ENCODE data around the gene MYMX. TPM values are rescaled to one million over a fixed set of nuclear protein-coding genes. Genes with fewer than 3 reads are reported as not detected.

Gene MYMX
- total RNA-seq, 1 donor from 2014 or later, result 11.2 TPM

DNA sequence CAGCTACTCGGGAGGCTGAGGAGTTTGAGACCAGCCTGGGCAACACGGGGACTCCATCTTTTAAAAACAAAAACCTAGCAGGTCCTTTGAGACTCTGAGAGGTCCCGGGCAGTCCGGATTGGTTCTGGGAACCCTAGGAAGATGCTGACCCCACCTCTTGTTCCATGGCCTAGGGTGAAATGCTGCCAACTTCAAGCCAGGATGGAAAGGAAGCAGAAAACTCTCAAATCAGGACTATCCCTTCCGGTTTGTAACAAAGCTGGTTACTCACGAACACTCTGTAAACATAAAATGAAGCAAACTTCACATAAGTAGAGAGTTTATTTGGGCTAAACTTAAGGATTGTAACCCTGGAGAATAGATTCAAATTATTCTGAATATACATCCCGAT lies 30.1 kb upstream of the MYMX start:
- H3K4me3 Mint-ChIP-seq (ENCODE audit: unreplicated experiment), result no peak overlapping the region
- peaks cover 36% of the 10 kb centered on the region for H3K4me1 Mint-ChIP-seq (ENCODE audit: unreplicated experiment)
- no peaks in the 10 kb centered on the region for H3K36me3 Mint-ChIP-seq (ENCODE audit: low read depth, unreplicated experiment)
- no peak for DNase-seq (ENCODE audit: low spot score)
- no peaks in the 10 kb centered on the region for H3K9me3 Mint-ChIP-seq (ENCODE audit: unreplicated experiment)
- H3K27ac Mint-ChIP-seq (ENCODE audit: unreplicated experiment), result peak overlapping the region; percentile 89
- H3K27me3 Mint-ChIP-seq (ENCODE audit: unreplicated experiment), result peaks cover 7% of the 10 kb centered on the region
- TF ChIP-seq, protein P1, sequence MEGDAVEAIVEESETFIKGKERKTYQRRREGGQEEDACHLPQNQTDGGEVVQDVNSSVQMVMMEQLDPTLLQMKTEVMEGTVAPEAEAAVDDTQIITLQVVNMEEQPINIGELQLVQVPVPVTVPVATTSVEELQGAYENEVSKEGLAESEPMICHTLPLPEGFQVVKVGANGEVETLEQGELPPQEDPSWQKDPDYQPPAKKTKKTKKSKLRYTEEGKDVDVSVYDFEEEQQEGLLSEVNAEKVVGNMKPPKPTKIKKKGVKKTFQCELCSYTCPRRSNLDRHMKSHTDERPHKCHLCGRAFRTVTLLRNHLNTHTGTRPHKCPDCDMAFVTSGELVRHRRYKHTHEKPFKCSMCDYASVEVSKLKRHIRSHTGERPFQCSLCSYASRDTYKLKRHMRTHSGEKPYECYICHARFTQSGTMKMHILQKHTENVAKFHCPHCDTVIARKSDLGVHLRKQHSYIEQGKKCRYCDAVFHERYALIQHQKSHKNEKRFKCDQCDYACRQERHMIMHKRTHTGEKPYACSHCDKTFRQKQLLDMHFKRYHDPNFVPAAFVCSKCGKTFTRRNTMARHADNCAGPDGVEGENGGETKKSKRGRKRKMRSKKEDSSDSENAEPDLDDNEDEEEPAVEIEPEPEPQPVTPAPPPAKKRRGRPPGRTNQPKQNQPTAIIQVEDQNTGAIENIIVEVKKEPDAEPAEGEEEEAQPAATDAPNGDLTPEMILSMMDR (IDR thresholded peaks at IDR 0.05; ENCODE audit: unreplicated experiment), result no peak

DNA sequence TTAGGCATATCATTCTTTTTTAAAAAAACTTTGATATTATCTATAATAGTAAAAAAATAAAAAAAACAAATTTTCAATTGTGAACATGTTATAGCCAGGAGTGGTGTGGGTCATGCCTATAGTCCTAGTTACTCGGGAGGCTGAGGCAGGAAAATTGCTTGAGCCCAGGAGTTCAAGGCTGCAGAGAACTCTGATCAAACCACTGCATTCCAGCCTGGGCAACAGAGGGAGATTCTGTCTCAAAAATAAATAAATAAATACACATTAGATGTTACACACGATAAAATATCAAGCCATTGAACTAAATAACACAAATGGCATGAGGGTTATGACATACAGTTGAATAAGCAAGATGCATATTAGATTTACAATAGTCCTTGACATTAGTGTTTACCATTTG lies 27.9 kb upstream of the MYMX start:
- DNase-seq (ENCODE audit: low spot score), result no peak
- Mint-ChIP-seq H3K4me3 (ENCODE audit: unreplicated experiment) (no peak overlapping the region), H3K27me3 (ENCODE audit: unreplicated experiment) (peaks cover 10% of the 10 kb centered on the region), H3K9me3 (ENCODE audit: unreplicated experiment) (no peaks in the 10 kb centered on the region), H3K27ac (ENCODE audit: unreplicated experiment) (no peak overlapping the region), H3K36me3 (ENCODE audit: low read depth, unreplicated experiment) (no peaks in the 10 kb centered on the region), H3K4me1 (ENCODE audit: unreplicated experiment) (peaks cover 48% of the 10 kb centered on the region)
- TF ChIP-seq, protein P1 (IDR thresholded peaks at IDR 0.05; ENCODE audit: unreplicated experiment), result no peak

DNA sequence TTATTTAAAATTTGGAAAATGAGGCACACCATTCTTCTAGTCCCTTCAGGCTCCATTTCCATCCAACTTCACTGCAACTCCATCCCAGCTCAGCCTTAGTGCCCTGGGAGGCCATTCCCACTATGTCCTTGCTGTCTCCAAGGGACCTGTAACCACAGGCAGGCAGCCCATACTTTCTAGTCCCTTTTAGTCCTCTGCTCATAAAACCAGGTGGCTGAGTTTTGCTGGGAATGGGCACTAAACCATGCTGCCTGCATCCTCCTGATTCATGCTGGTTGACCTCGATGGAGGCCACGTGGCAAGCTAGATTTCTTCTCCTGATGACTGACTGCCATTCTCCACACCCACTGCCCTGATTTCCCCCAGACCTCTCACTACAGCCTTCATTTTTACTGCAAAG lies 27.5 kb upstream of the MYMX start:
- Mint-ChIP-seq H3K4me1 (ENCODE audit: unreplicated experiment) (peaks cover 44% of the 10 kb centered on the region), H3K4me3 (ENCODE audit: unreplicated experiment) (no peak overlapping the region), H3K27me3 (ENCODE audit: unreplicated experiment) (peaks cover 10% of the 10 kb centered on the region), H3K9me3 (ENCODE audit: unreplicated experiment) (no peaks in the 10 kb centered on the region), H3K36me3 (ENCODE audit: low read depth, unreplicated experiment) (no peaks in the 10 kb centered on the region), H3K27ac (ENCODE audit: unreplicated experiment) (no peak overlapping the region)
- TF ChIP-seq, protein P1 (IDR thresholded peaks at IDR 0.05; ENCODE audit: unreplicated experiment), result no peak
- no peak for DNase-seq (ENCODE audit: low spot score)

DNA sequence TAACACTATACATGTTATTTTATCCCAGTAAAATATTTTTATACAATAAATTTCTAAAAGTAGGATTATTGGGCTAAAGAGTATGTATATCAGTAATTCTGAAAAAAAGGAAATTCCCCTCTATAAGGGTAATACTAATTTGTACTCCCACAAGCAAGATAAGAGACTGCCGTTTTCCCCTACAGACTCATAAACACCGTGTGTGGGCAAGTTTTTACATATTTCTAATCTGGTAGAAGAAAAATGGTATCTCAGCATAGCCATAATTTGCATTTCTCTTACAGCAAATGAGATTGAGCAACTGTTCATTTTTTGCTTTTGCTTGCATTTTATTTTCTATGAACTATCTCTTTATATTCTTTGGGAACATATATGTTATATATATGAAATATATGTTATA lies 26.0 kb upstream of the MYMX start:
- no peak overlapping the region for H3K27ac Mint-ChIP-seq (ENCODE audit: unreplicated experiment)
- no peak overlapping the region for H3K4me3 Mint-ChIP-seq (ENCODE audit: unreplicated experiment)
- H3K4me1 Mint-ChIP-seq (ENCODE audit: unreplicated experiment), result peaks cover 33% of the 10 kb centered on the region
- TF ChIP-seq, protein P1 (IDR thresholded peaks at IDR 0.05; ENCODE audit: unreplicated experiment), result no peak
- no peaks in the 10 kb centered on the region for H3K9me3 Mint-ChIP-seq (ENCODE audit: unreplicated experiment)
- no peak for DNase-seq (ENCODE audit: low spot score)
- no peaks in the 10 kb centered on the region for H3K36me3 Mint-ChIP-seq (ENCODE audit: low read depth, unreplicated experiment)
- H3K27me3 Mint-ChIP-seq (ENCODE audit: unreplicated experiment), result peaks cover 10% of the 10 kb centered on the region

DNA sequence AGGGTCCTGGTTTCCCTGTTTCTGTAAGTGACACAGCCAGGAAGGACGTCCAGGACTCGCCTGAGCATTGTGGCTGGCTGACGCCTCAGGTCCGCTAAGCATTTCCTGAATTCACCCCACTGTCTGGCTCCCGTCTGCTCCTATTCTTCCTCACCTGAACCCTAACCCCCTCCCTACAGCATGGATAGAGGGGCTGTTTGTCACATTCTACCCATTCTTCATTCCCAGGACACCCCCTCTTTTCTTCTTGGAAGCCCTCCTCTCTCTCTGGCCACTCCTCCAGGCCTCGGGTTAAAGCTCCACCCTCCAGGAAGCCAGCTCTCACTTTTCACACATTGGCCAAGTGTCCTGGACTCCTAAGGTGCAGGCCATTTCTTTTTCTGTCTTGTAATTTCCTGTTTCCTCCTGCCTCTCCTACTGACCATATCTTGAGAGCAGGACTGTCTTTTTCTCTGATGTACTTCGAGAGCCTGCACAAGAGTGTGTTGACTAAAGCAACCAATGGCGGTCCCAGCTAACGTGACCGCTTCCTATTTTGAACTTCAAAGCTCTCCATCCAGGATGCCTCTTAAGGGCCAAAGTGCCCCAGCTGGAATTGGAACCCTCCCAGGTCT lies 24.2 kb upstream of the MYMX start:
- no peaks in the 10 kb centered on the region for H3K36me3 Mint-ChIP-seq (ENCODE audit: low read depth, unreplicated experiment)
- H3K27me3 Mint-ChIP-seq (ENCODE audit: unreplicated experiment), result peaks cover 4% of the 10 kb centered on the region
- H3K9me3 Mint-ChIP-seq (ENCODE audit: unreplicated experiment), result no peaks in the 10 kb centered on the region
- peak overlapping the region; percentile 76 for H3K4me3 Mint-ChIP-seq (ENCODE audit: unreplicated experiment)
- TF ChIP-seq, protein P1 (IDR thresholded peaks at IDR 0.05; ENCODE audit: unreplicated experiment), result no peak
- H3K4me1 Mint-ChIP-seq (ENCODE audit: unreplicated experiment), result peaks cover 22% of the 10 kb centered on the region
- H3K27ac Mint-ChIP-seq (ENCODE audit: unreplicated experiment), result peak overlapping the region; percentile 97
- DNase-seq (ENCODE audit: low spot score), result peak; percentile 47
